ENCODE results near the gene GPR139. TPM values are rescaled to one million over a fixed set of nuclear protein-coding genes. Genes with fewer than 3 reads are reported as not detected.

Gene GPR139
- total and polyA plus RNA-seq, 2 donors from 2014 or later, result not detected

GRCh38 chr16:20040011-20040410 is 33.7 kb downstream of the GPR139 start:
- Histone ChIP-seq H3K36me3 (ENCODE audit: control insufficient read depth in 2 of 3, insufficient read depth in 3 of 3, low read length in 3 of 3) (no peaks in the 10 kb centered on the region), H3K9me3 (ENCODE audit: control insufficient read depth in 2 of 3, insufficient read depth in 1 of 3, low read length in 3 of 3) (no peaks in the 10 kb centered on the region), H3K4me1 (ENCODE audit: control insufficient read depth in 2 of 3, insufficient read depth in 2 of 3, low read depth in 1 of 3, low read length in 3 of 3) (no peaks in the 10 kb centered on the region), H3K27me3 (ENCODE audit: control insufficient read depth, insufficient read depth, low read length) (no peaks in the 10 kb centered on the region), H3K27ac (ENCODE audit: low read depth in 2 of 2, low read length in 2 of 2) (no peak overlapping the region), H3K9ac (ENCODE audit: low read length in 3 of 3) (no peak overlapping the region), H3K4me3 (ENCODE audit: low read length in 3 of 3) (no peak overlapping the region)
- intact Hi-C loops (cut with DNase I), result no loop called here
- DNase-seq (no peak), FAIRE-seq (no peak)
- no peak for TF ChIP-seq CTCF (IDR thresholded peaks at IDR 0.05; ENCODE audit: borderline replicate concordance, extremely low read depth, insufficient read depth)

- H3K27me3 ChIP-seq (ENCODE audit: control insufficient read depth, insufficient read depth, low read length), result no peaks in the 10 kb centered on the region
- no peaks in the 10 kb centered on the region for H3K9me3 ChIP-seq (ENCODE audit: control insufficient read depth in 2 of 3, insufficient read depth in 1 of 3, low read length in 3 of 3)
- no peaks in the 10 kb centered on the region for H3K4me1 ChIP-seq (ENCODE audit: control insufficient read depth in 2 of 3, insufficient read depth in 2 of 3, low read depth in 1 of 3, low read length in 3 of 3)
- no peak overlapping the region for H3K9ac ChIP-seq (ENCODE audit: low read length in 3 of 3)
- H3K36me3 ChIP-seq (ENCODE audit: control insufficient read depth in 2 of 3, insufficient read depth in 3 of 3, low read length in 3 of 3), result no peaks in the 10 kb centered on the region
- FAIRE-seq, result no peak
- no peak for DNase-seq
- H3K27ac ChIP-seq (ENCODE audit: low read depth in 2 of 2, low read length in 2 of 2), result no peak overlapping the region
- no peak overlapping the region for H3K4me3 ChIP-seq (ENCODE audit: low read length in 3 of 3)
- TF ChIP-seq CTCF (IDR thresholded peaks at IDR 0.05; ENCODE audit: borderline replicate concordance, extremely low read depth, insufficient read depth), result no peak
- intact Hi-C loops (cut with DNase I), result no loop called here
These were observed 44.1 kb downstream of the GPR139 start for GRCh38 chr16:20029611-20030010.

- no peaks in the 10 kb centered on the region for H3K36me3 ChIP-seq (ENCODE audit: control insufficient read depth in 2 of 3, insufficient read depth in 3 of 3, low read length in 3 of 3)
- H3K9me3 ChIP-seq (ENCODE audit: control insufficient read depth in 2 of 3, insufficient read depth in 1 of 3, low read length in 3 of 3), result no peaks in the 10 kb centered on the region
- H3K27ac ChIP-seq (ENCODE audit: low read depth in 2 of 2, low read length in 2 of 2), result no peak overlapping the region
- no peaks in the 10 kb centered on the region for H3K4me1 ChIP-seq (ENCODE audit: control insufficient read depth in 2 of 3, insufficient read depth in 2 of 3, low read depth in 1 of 3, low read length in 3 of 3)
- intact Hi-C loops (cut with DNase I), result no loop called here
- no peak for FAIRE-seq
- TF ChIP-seq CTCF (IDR thresholded peaks at IDR 0.05; ENCODE audit: borderline replicate concordance, extremely low read depth, insufficient read depth), result no peak
- no peak overlapping the region for H3K9ac ChIP-seq (ENCODE audit: low read length in 3 of 3)
- no peak overlapping the region for H3K4me3 ChIP-seq (ENCODE audit: low read length in 3 of 3)
- no peaks in the 10 kb centered on the region for H3K27me3 ChIP-seq (ENCODE audit: control insufficient read depth, insufficient read depth, low read length)
- DNase-seq, result no peak
These were observed 47.2 kb downstream of the GPR139 start for GRCh38 chr16:20026361-20027072.

- peak in 3 of 5 donors; percentile 10 to 77 (median 61) for DNase-seq
- intact Hi-C loops (cut with DNase I), result no loop called here
- FAIRE-seq, result no peak
- H3K4me1 ChIP-seq (ENCODE audit: control insufficient read depth in 2 of 3, insufficient read depth in 2 of 3, low read depth in 1 of 3, low read length in 3 of 3), result no peaks in the 10 kb centered on the region
- no peak overlapping the region for H3K4me3 ChIP-seq (ENCODE audit: low read length in 3 of 3)
- TF ChIP-seq CTCF (IDR thresholded peaks at IDR 0.05; ENCODE audit: borderline replicate concordance, extremely low read depth, insufficient read depth), result no peak
- H3K9ac ChIP-seq (ENCODE audit: low read length in 3 of 3), result no peak overlapping the region
- no peaks in the 10 kb centered on the region for H3K9me3 ChIP-seq (ENCODE audit: control insufficient read depth in 2 of 3, insufficient read depth in 1 of 3, low read length in 3 of 3)
- no peaks in the 10 kb centered on the region for H3K36me3 ChIP-seq (ENCODE audit: control insufficient read depth in 2 of 3, insufficient read depth in 3 of 3, low read length in 3 of 3)
- H3K27ac ChIP-seq (ENCODE audit: low read depth in 2 of 2, low read length in 2 of 2), result no peak overlapping the region
- no peaks in the 10 kb centered on the region for H3K27me3 ChIP-seq (ENCODE audit: control insufficient read depth, insufficient read depth, low read length)
These were observed 50.5 kb downstream of the GPR139 start for GRCh38 chr16:20023190-20023589.
